ENCODE data around the gene ST8SIA2.
"Not testable (repeated sequence)": the region's sequence is repeated elsewhere in the genome, so short reads cannot be mapped to it uniquely, and the experiment has no call there.

Gene ST8SIA2

GRCh38 chr15:92438471-92438870 lies 44.8 kb downstream of the ST8SIA2 start:
- FAIRE-seq = no peak
- no peak for DNase-seq (ENCODE audit: low spot score)

- DNase-seq (ENCODE audit: low spot score) = no peak
- no peak for FAIRE-seq
Observed at GRCh38 chr15:92443381-92443780, 49.7 kb downstream of the ST8SIA2 start.

DNA sequence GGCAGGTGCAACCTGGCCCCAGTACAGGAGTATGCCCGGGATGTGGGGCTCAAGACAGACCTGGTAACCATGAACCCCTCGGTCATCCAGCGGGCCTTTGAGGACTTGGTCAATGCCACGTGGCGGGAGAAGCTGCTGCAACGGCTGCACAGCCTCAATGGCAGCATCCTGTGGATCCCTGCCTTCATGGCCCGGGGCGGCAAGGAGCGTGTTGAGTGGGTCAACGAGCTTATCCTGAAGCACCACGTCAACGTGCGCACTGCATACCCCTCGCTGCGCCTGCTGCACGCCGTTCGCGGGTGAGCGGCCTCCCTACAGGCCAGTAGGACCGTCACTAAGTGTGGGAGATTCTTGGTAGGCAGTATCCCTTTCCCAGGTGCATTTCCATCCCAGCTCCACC lies 51.0 kb downstream of the ST8SIA2 start:
- no peak for DNase-seq (ENCODE audit: low spot score)
- no peak for FAIRE-seq

- no peak for FAIRE-seq
Observed at GRCh38 chr15:92448370-92448769, 54.7 kb downstream of the ST8SIA2 start.

DNA sequence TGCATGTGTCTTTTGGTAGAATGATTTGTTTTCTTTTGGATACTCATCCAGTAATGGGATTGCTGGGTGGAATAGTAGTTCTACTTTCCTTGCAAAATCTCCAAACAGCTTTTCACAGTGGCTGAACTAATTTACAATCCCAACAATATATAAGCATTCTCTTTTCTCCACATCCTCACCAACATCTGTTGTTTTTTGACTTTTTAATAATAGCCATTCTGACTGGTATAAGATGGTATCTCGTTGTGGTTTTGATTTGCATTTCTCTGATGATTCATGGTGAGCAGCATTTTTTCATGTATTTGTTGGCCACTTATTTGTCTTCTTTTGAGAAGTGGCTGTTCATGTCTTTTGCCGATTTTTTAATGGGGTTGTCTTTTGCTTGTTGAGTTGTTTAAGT lies 55.8 kb downstream of the ST8SIA2 start:
- DNase-seq (ENCODE audit: low spot score) = no peak
- no peak for FAIRE-seq

More at GRCh38 chr15:92448370-92448769, 54.7 kb downstream of the ST8SIA2 start:
- DNase-seq (ENCODE audit: low spot score) = no peak

- DNase-seq (ENCODE audit: low spot score) = peak; percentile 5
- no peak for FAIRE-seq
Observed at GRCh38 chr15:92451225-92451825, 57.6 kb downstream of the ST8SIA2 start.

- DNase-seq (ENCODE audit: low spot score) (no peak), FAIRE-seq (no peak)
Observed at GRCh38 chr15:92452143-92452542, 58.5 kb downstream of the ST8SIA2 start.

DNA sequence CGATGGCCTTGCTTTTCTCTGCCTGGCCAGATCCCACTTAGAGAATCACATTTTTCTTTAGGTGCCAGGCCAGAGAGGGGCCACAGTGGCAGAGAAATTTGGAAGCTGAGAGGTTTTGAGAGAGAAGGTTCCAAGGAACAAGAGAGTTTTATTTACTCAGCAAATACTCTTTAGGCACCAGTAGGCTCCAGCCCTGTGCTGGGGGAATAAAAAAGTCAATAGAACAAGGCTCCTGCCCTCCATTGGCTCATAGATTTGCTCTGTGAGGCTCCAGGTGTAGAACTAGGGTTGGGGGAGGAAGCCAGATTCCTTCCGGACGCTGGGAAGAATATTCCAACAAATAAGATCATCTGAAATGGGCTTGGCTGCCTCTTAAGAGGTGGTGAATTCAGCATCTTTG lies 59.9 kb downstream of the ST8SIA2 start:
- FAIRE-seq = no peak

GRCh38 chr15:92454555-92455105 lies 60.9 kb downstream of the ST8SIA2 start:
- no peak for DNase-seq (ENCODE audit: low spot score)
- FAIRE-seq = no peak

More for the DNA sequence above, 59.9 kb downstream of the ST8SIA2 start:
- DNase-seq (ENCODE audit: low spot score) = no peak

GRCh38 chr15:92455271-92455670 lies 61.6 kb downstream of the ST8SIA2 start:
- no peak for DNase-seq (ENCODE audit: low spot score)
- FAIRE-seq = no peak

- no peak for DNase-seq (ENCODE audit: low spot score)
- FAIRE-seq = no peak
Observed at GRCh38 chr15:92457471-92458041, 63.9 kb downstream of the ST8SIA2 start.

- DNase-seq (ENCODE audit: low spot score) (no peak), FAIRE-seq (no peak)
Observed at GRCh38 chr15:92460023-92460422, 66.3 kb downstream of the ST8SIA2 start.

DNA sequence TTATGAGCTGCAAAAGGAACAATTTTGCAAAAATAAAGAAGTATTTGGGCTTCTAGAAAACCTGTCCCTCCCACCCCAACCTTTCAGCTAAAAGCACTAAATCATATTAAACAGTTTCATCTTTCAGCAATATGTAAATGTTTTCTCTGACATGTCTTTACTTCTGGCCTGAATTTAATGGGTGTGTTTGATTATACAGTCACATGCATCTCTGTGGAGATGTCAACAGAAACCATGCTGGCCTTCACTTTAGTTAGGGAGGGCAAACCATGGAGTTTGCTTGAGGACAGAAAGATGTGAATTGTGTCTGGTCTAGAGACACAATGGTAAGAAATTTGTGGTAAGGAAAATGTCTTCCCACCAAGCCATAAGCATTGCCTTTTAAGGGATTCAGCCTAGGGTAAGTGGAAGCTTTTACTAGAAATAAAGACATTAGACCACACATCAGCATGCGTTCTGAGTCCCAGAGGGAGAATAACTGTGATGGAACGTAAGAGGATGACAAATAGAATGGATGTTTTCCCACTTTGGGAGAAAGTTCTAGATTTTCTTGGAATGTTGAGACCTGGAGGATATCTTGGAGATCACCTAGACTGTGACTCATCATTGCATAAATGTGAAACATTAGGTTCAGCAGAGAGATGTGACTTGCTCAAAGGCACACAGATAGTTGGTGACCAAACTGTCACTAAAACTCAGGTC lies 68.9 kb downstream of the ST8SIA2 start:
- no peak for DNase-seq (ENCODE audit: low spot score)
- no peak for FAIRE-seq

- DNase-seq (ENCODE audit: low spot score) (no peak), FAIRE-seq (no peak)
Observed at GRCh38 chr15:92463352-92463751, 69.7 kb downstream of the ST8SIA2 start.

- DNase-seq (ENCODE audit: low spot score) (no peak), FAIRE-seq (no peak)
Observed at GRCh38 chr15:92463826-92464225, 70.1 kb downstream of the ST8SIA2 start.

DNA sequence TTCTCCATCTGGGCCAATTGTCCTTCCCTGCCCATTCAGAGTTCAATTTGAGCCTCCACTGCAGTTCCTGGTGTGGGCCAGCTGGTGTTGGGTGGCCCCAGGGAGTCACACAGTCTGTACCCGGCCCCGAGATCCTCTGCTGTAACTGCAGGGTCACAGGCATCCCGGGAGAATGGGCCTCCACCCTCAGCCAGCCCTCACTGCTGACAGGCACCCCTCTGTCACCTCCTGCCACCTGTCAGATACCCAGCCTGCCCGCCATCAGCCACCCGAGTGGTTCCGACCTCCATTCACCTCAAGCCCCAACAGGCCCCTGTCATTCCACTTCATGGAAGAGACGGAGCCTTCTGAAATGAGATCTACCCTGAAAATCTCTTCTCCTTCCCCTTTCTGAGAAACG lies 73.2 kb downstream of the ST8SIA2 start:
- no peak for FAIRE-seq
- DNase-seq (ENCODE audit: low spot score) = no peak

DNA sequence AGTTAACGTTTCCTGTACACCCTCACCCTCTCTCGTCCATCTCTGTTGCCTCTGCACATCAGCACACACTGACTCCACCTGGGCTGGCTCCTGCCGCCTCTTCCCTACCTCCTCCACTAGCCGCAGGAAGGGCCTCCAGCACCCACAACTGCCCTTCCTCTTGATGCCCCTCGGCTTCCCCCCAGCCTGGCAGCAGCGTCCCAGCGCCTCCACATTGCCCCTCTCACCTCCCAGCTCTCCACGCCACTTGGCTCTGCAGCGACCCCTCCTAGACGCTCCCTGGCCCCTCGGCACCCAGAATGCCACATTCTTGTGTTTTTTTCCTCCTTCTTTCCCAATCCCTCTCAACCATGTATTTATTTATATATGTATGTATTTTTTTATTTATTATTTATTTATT lies 73.6 kb downstream of the ST8SIA2 start:
- FAIRE-seq = no peak
- no peak for DNase-seq (ENCODE audit: low spot score)

DNA sequence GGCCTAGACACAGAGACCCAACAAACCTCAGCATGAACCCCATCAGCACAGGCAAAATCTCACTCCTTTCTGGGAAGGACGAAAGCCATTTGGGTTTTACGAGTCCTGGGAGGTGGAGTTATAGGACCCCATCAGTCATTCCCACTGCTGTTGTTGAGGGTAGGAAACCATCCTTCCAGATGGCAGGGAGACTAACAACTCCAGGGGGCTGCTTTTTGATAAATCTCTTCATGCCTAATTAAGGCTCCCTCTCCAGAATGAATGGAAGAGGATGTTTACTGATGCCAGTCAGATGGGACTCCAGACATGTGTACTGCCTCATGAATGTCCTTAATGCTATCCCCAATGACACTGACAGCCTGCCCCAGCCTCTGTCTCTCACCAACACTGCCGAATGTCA lies 75.3 kb downstream of the ST8SIA2 start:
- DNase-seq (ENCODE audit: low spot score) (no peak), FAIRE-seq (no peak)

GRCh38 chr15:92471288-92471687 lies 77.6 kb downstream of the ST8SIA2 start:
- no peak for FAIRE-seq
- no peak for DNase-seq (ENCODE audit: low spot score)

DNA sequence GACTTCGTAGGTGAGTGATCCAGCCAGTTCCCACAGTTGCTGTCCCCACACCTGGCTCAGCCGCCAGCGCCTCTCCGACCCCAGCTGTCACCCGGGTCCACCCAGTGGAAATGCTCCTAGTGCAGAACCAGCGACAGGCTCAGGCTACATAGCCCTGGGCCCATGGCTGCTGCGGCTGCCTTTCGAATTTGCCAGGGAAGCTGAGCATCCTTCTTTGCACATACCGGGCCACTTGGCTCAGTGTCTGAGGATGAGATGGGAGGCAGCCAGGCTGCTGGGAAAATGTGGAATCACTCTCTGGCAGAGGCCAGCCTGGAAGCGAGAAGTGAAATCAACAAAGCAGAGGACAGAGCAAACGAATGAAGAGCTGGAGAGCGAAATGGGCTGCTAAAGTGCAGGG lies 80.1 kb downstream of the ST8SIA2 start:
- FAIRE-seq = no peak
- DNase-seq (ENCODE audit: low spot score) = no peak

- FAIRE-seq; DNase-seq (ENCODE audit: low spot score): not testable (repeated sequence)
Observed at GRCh38 chr15:92479730-92480129, 86.0 kb downstream of the ST8SIA2 start.

- no peak for FAIRE-seq
Observed at GRCh38 chr15:92480361-92480760, 86.7 kb downstream of the ST8SIA2 start.

GRCh38 chr15:92485441-92485840 lies 91.8 kb downstream of the ST8SIA2 start:
- no peak for DNase-seq (ENCODE audit: low spot score)
- FAIRE-seq = no peak

More at GRCh38 chr15:92480361-92480760, 86.7 kb downstream of the ST8SIA2 start:
- DNase-seq (ENCODE audit: low spot score) = no peak
